WERI-Rb-1 (cell line): ENCODE measurements around the gene ZNF850.
A peak's percentile ranks its signal among the peaks of the same experiment; 100 is the strongest.
"Not testable (repeated sequence)": the region's sequence is repeated elsewhere in the genome, so short reads cannot be mapped to it uniquely, and the experiment has no call there.

Experiments
- DNase-seq: peaks from one replicate; pipeline ENCODE4 v3.0.0-alpha.2; 2020
- H3K27ac ChIP-seq: fragments of 250-450 bp; sonication (Bioruptor Pico); 2 replicates; pipeline ENCODE4 v1.5.1; 2020; ENCODE audit warnings: mild to moderate bottlenecking, moderate library complexity
- H3K27me3 ChIP-seq: fragments of 250-450 bp; sonication (Bioruptor Pico); 2 replicates; pipeline ENCODE4 v1.5.1; 2021; ENCODE audit warnings: mild to moderate bottlenecking, low read depth, moderate library complexity; ENCODE audit not compliant: insufficient read depth, severe bottlenecking
- H3K36me3 ChIP-seq: fragments of 250-450 bp; sonication (Bioruptor Pico); 2 replicates; pipeline ENCODE4 v1.5.1; 2020; ENCODE audit warnings: mild to moderate bottlenecking, moderate library complexity
- H3K4me3 ChIP-seq: 2 replicates; pipeline ENCODE4 v1.5.1; 2011; ENCODE audit warnings: low read depth, mild to moderate bottlenecking, control low read depth, low read length
- H3K9me3 ChIP-seq: fragments of 250-450 bp; sonication (Bioruptor Pico); 2 replicates; pipeline ENCODE4 v1.5.1; 2021; ENCODE audit warnings: mild to moderate bottlenecking, moderate library complexity; ENCODE audit not compliant: severe bottlenecking
- CTCF ChIP-seq: IDR thresholded peaks from 2 replicates; pipeline ENCODE4 v1.5.1; 2011; ENCODE audit warnings: low read depth, mild to moderate bottlenecking, control low read depth, inconsistent platforms, low read length

ZNF850 gene

GRCh38 chr19:36750066-36750691, 22.4 kb downstream of the ZNF850 start:
- no peak for TF ChIP-seq CTCF
- H3K4me3 ChIP-seq, result no peak overlapping the region
- H3K27me3 ChIP-seq, result no peaks in the 10 kb centered on the region
- peaks cover 69% of the 10 kb centered on the region for H3K36me3 ChIP-seq
- peaks cover 31% of the 10 kb centered on the region for H3K9me3 ChIP-seq
- H3K27ac ChIP-seq, result no peak overlapping the region
- DNase-seq, result no peak

- Histone ChIP-seq H3K36me3 (peaks cover 64% of the 10 kb centered on the region), H3K9me3 (peaks cover 35% of the 10 kb centered on the region)
- not testable (repeated sequence) for H3K27me3 ChIP-seq, H3K27ac ChIP-seq, H3K4me3 ChIP-seq, DNase-seq
These were observed 23.0 kb downstream of the ZNF850 start for GRCh38 chr19:36749613-36750012.

- Histone ChIP-seq H3K36me3 (peaks cover 64% of the 10 kb centered on the region), H3K27ac (no peak overlapping the region), H3K9me3 (peaks cover 36% of the 10 kb centered on the region), H3K27me3 (no peaks in the 10 kb centered on the region), H3K4me3 (no peak overlapping the region)
- TF ChIP-seq CTCF, result no peak
- DNase-seq, result no peak
These were observed 24.0 kb downstream of the ZNF850 start for GRCh38 chr19:36748431-36749275.

- Histone ChIP-seq H3K27ac (no peak overlapping the region), H3K27me3 (no peaks in the 10 kb centered on the region), H3K4me3 (no peak overlapping the region), H3K9me3 (peaks cover 36% of the 10 kb centered on the region), H3K36me3 (peaks cover 63% of the 10 kb centered on the region)
- TF ChIP-seq CTCF, result no peak
- no peak for DNase-seq
These were observed 24.9 kb downstream of the ZNF850 start for GRCh38 chr19:36747750-36748149.

- H3K9me3 ChIP-seq, result peaks cover 33% of the 10 kb centered on the region
- no peak overlapping the region for H3K4me3 ChIP-seq
- no peak overlapping the region for H3K27ac ChIP-seq
- no peak for TF ChIP-seq CTCF
- no peaks in the 10 kb centered on the region for H3K27me3 ChIP-seq
- no peak for DNase-seq
- peaks cover 47% of the 10 kb centered on the region for H3K36me3 ChIP-seq
These were observed 26.7 kb downstream of the ZNF850 start for GRCh38 chr19:36745870-36746269.

GRCh38 chr19:36736166-36736565, 36.4 kb downstream of the ZNF850 start:
- peak; percentile 9 for DNase-seq
- TF ChIP-seq CTCF, result 0 out of 2 replicates have a peak, but pooled peaks have one; percentile 6
- not testable (repeated sequence) for H3K9me3 ChIP-seq

More at GRCh38 chr19:36736166-36736565, 36.4 kb downstream of the ZNF850 start:
- not testable (repeated sequence) for H3K27ac ChIP-seq, H3K36me3 ChIP-seq, H3K4me3 ChIP-seq, H3K27me3 ChIP-seq
